Stimulated activated CD4-positive, alpha-beta T cell treated with anti-CD3 and anti-CD28 coated beads, Interleukin-1b, Interleukin-23, amount 100 ng/mL, for 48 hours (primary cell): ENCODE measurements around the gene RBBP7.

ENCODE experiments used
- DNase-seq: peaks from one replicate; pipeline ENCODE4 v3.0.0-alpha.2; 2020

RBBP7 gene

DNA sequence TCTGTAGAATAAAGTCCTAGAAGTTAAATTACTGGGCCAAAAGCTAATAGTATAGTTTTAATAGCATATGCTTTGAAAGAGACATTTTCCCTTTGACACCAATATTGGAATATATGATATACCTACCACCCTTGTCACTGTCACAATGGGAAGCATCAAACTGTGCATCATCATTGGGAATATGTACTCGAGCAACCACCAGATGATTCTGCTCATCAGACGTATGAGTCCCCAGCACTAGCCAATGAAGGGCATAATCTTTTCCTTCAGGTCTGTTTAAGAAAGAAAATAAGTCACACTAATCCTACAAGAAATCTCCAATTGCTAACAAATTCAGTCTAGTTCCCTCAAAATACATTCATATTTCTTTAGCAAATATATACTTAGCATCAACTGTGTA, 7.3 kb downstream of the RBBP7 start:
- no peak for DNase-seq

DNA sequence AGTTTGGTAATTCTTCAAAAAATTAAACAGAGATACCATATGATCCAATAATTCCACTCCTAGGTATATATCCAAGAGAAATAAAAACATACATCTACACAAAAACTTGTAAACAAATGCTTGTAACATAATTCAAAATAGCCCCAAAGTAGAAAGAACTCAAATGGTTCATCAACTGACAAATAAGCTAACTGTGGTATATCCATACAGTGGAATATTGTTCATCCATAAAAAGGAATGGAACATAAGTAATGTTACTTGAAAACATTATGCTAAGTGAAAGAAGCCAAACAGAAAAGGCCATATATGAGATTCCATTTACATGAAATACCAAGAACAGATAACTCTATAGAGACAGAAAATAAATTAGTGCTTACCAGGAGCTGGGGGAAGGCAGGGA, 13.4 kb downstream of the RBBP7 start:
- no peak for DNase-seq

DNA sequence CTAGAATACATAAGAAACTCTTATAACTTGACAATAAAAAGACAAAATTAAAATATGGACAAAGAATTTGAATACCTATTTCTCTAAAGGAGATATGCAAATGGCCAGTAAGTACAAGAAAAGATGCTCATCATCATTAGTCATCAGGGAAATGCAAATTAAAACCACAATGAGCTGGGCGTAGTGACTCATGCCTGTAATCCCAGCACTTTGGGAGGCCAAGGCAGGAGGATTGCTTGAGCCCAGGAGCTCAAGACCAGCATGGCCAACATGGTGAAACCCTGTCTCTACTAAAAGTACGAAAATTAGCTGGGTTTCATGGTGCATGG, 14.1 kb downstream of the RBBP7 start:
- peak; percentile 56 for DNase-seq

DNA sequence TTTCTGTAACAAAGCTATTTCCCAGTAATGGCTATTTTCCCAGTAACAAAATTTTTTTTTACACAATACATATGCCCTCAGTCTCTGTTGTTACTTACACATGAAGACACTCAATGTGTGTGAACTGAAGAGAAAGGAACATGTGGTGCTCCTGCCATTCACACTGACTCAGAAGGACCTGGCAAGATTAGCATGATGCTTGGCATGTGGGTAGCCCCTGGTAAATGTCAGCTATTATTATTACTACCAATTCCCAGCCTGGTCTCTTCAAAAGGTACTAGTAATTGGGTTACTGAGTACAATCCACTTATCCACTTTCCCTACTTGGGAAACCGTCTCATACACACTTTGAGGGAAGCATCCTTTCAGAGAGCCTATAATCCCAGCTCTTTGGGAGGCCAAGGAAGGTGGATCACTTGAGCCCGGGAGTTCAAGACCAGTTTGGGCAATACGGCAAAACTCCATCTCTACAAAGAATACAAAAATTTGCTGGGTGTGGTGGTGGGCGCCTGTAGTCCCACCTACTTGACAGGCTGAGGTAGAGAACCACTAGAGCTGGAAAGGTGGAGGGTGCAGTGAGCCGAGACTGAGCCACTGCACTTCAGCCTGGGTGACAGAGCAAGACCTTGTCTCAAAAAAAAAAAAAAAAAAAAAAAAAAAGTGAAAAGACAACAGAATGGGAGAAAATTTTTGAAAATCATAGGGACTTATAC, 14.6 kb downstream of the RBBP7 start:
- DNase-seq = no peak

DNA sequence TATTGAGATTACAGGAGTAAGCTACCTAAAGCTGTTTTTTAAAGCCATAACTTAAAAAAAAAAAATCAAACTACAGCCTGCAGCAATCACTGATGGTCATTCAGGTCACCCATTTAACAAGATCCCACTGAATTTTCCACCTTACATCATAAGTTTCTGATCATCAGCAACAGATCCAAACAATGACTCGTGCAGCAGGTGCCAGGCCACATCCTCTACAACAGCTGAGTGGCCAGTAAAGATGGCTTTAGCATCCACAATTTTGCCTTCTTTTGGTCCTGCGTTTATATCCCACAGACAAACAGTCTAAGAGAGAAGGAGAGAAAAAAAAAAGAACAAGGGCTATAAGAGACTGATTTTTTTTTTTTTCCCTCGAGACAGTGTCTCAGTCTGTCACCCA, 16.6 kb downstream of the RBBP7 start:
- DNase-seq = no peak

DNA sequence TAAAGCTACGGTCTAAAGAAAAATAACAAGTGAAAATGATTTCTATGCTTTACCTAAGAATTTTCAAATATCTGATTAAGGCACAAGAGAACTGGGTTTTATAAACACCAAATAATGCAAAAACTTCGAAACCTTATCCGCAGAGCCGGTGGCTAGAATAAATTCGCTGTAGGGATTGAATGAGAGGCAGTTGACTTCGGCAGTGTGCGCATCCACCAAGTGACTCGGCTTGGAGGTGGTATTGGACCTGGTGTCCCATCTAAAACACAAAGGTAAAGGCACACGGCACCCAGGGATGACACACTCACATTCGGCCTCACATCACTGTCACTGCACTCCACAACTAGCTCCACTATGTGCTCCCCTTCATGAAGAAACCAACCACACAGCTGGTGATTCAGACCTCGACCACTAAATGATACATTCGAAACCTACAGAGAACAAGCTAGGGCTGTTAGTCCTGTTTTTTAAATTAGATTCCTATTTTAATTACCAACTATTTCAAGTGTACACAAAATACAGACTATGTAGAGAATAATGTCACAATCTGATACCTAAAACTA, 17.5 kb downstream of the RBBP7 start:
- no peak for DNase-seq

DNA sequence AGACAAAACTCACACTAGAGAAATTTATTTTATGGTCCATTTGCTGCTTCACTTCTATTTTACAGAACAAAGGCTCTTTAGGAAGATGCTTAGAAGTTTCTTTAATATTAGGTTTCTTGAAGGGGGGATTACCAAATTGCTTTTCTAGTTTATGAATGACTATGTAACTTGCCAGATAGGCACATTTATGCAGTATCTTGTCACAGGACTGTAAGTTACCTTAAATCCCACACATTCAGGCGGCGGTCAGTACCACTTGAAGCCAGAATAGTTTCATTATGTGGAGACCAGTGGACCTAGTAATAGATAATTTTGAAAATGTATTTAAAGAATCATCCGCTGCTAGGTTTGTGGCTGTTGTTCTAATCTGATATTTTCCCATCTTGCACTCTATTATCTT, 18.3 kb downstream of the RBBP7 start:
- DNase-seq = no peak

DNA sequence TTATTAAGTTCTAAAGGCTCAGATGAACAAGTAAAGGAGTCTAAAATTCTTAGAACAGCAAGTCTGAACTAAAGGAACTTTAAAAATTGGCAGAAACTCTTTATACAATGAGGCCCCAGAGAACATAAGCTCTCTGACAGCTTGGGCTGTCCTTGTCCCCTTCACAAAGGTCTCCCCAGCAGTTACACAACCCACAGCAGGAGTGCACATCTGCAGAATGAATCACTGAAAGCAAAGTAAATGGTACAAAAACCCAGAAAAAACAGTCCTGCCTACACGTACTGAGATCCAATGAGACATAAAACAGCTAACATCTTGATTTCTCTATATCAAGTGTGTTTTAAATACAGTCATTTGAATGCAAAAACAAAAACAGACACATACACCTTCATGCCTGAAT, 18.7 kb downstream of the RBBP7 start:
- DNase-seq = no peak

DNA sequence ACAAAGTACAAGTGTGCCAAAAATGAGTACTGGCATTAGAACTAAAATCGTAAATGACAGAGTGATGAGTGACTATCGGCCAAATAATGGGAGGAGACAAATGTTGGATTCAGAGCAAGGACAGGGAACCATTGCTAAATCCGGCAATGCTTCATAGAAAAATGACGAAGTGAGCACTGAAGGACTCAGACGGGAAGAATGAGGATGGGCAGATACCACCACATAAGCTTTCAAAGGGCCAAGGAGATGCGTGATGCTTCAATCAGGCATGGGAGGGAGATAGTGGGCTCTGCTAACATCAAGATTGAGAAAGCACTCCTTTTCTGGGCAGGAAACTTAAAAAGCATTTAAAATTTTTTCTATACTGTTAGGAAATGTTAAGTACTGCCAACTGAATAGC, 21.6 kb downstream of the RBBP7 start:
- DNase-seq = no peak

DNA sequence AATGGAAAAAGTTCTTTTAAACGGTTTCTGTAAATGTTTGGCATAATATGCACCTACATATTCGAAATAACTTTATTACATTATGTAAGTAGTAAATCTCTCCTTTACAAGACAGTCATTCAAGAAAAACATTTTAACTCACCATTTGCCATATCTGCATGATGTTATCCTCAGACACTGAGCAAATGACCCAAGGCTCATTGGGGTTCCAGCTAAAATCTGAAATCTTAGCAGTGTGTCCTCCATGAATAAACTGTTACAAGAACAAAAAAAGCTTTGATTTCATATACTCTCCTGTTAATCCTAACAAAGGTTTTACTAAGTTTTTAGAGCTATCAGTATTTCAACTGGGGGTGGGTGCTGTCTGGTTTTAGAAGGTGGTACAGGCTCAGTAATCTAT, 24.5 kb downstream of the RBBP7 start:
- DNase-seq = no peak

DNA sequence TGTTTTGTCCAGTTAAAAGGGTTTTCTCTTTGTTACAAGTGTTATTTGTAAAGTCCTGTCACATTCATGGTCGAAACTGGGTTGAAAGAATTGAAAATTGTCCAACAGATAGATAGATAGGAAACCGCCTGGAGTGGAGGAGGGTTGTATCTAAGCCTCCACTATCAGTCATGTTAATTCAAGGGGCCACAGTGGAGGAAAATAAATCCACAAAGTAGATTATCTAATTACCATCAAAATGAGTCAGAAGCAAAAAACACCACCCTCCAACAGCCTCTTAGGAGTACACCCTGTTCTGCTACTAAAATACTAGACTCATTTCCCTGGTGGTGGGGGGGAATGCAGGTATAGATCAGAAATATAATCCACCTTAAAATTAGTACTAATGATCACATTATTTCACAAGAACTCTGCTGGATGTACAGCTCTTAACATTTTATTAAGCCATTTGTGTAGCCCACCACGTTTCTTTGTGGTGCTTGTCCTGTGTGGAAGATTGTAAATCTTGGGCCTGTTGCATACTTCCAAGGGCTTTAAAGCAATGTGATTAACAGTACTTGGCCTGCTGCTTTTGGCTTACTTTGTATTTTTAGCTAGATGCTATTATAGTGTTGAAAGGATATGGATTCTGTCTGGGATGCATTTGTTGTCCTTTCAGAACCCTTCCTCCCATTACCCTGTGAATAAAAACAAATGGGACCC, 26.8 kb downstream of the RBBP7 start:
- no peak for DNase-seq

DNA sequence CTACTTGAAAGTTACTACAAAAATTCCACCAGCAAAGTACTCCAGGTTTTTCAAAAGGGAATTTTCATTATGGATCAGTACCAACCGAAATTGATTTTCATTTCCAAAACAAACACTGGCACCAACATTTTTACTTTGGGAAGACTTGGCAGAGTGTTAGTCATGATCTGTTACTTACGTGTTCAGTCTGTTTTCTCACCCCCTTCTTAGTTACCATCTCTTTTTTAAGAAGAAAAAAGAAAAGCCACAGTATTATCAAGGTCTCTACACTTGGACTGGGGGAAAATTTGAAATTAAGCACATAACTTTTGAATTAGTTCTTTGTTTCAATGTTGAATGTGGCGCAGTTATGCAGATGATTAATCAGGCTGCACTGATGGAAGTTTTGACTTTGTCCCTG, 27.5 kb downstream of the RBBP7 start:
- no peak for DNase-seq

DNA sequence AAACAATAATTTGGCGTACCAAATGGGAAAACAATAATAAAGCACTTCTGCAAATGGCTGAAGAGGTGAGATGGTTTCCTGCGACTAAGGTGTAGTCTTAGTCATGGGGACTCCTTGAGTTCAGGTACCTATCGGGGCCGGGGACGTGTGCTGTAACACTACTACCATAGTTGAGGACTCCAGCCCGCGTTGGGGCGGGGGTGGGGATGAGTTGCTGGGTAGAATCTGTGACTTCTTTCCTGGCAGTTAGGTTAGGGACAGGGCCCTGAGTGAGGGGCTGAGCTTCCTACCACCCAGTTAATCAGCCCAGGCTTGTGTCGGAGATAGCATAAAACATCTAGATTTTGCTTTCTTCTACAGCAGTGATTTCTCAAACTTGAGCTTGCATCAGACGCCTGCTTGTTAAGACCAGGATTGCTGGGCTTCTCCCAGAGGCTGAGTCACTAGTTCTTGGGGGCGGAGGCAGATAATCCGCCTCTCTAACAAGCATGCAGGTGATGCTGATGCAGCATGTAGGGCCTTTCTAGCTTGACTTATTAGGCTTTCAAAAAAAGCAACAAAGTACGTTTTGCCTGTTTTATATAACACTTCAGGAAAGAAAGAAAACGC, 30.2 kb downstream of the RBBP7 start:
- peak; percentile 38 for DNase-seq

DNA sequence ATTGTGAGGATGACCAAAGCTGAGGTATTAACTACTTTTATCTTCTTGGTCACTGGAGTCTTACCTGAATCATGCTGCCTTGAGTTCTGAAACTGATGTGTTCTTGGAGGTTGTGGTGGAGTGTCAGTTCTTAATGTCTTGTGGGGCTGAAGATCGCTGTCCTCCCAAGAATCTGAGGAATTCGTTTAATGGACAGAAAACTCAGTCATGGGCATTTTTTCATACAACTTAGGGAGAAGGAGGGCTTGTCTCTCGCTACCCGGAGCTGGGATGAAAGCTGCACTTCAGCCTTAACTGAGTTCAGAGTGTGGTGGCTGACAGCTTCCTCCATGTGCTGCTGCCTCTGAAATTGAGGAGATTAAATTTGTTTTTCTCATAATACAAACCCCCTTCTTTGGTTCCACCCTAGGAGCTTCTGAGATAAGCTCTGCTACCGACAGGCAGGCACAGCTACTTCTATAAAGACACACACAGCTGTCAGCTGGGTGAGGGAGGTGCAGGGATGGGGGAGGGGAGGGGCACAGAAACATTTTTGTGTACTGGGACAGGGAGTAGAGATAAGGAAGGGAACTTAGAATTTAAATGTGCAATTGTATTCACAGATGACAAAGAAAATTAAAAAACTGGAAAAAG, 30.8 kb downstream of the RBBP7 start:
- DNase-seq = no peak

DNA sequence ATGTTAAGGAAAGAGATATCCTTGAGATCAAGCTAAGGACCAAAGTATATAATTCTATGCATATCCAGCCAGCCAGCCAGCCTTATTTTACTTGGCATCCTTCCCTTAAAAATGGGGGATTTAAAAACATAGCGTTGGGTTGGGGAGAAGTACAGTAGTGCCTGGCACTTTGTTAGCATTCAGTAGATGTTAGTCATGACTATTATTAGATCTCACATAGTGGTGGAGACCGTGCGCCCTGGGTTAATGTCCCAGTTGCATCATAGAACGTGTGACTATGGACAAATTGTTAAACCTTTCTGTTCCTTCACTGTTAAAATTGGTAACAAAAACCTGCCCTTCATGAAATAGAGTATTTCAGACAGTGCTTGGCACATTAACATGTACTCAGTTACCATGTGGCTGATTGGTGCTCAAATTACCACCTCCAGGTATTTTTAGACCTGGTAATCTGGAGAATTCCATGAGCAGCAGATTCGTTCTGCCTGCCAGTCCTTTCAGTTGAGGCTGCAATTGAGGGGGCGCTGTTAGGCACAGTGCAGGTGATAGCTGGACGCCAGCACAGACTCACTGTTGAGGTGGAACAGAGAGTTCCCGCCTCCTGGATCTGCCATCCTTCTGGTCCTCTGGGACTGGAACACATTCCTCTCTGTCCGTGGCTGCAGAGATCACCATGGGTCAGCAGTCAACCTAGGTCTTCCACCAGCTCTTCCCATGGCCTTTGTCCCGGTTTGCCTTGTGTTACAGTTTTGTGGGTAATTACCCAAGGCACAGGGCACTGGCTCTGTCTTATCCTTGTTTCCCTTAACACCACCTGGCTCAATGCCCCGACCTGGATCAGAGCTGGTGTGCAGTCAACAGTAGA, 31.7 kb downstream of the RBBP7 start:
- no peak for DNase-seq

DNA sequence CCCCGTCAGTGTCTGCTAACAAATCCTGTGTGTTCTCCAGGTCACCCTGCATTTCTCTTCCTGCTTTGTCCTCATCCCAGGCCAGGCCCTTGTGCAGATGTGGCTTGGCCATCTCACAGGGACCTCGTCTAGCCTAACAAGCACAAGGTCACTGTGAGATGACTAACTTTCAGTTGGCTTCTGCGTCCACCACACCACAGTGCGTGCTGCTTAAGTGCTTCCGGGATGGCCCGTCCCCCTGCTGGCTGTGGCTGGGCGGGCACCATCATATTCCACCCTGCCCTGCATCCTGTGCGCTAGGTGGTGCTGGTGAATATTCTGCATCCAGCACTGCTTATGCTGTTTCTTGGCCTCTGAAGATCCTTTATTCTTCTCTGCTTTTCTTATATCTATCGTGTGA, 33.8 kb downstream of the RBBP7 start:
- no peak for DNase-seq

DNA sequence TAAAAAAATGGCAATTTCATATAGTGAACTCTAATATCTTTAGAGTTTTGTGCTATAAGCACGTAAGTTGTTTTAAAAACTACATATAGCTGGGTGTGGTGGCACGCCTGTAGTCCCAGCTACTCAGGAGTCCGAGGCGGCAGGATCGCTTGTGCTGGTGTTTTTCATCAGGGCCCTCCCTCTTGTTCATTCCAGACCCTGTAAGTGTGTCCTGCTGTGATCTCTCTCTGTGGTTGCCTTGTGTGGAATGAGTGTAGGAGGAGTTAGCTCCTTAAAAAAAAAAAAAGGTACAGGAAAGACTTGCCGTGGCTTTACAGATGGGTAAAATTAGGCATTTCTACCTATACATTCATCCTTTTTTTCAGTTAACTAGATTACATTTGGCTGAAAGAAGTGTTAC, 35.4 kb downstream of the RBBP7 start:
- no peak for DNase-seq

DNA sequence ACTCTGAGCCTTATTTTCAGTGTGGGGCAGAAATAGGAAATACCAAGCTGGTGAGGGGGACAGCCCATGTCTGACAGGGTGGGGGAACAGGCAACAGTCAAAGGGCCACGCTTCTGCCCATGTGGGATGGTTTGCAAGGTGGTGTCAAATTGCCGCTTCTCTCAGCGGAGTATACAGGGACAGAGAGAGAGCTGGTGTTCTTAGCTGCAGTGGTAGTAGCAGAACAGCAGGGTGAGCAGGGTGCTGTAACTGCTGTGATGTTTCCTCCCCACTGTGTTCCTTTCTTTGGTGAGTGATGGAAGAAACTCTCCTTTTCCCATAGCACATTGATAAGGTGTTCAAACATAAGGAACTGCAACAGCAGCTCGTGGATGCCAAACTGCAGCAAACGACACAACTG, 37.9 kb downstream of the RBBP7 start:
- DNase-seq = no peak

DNA sequence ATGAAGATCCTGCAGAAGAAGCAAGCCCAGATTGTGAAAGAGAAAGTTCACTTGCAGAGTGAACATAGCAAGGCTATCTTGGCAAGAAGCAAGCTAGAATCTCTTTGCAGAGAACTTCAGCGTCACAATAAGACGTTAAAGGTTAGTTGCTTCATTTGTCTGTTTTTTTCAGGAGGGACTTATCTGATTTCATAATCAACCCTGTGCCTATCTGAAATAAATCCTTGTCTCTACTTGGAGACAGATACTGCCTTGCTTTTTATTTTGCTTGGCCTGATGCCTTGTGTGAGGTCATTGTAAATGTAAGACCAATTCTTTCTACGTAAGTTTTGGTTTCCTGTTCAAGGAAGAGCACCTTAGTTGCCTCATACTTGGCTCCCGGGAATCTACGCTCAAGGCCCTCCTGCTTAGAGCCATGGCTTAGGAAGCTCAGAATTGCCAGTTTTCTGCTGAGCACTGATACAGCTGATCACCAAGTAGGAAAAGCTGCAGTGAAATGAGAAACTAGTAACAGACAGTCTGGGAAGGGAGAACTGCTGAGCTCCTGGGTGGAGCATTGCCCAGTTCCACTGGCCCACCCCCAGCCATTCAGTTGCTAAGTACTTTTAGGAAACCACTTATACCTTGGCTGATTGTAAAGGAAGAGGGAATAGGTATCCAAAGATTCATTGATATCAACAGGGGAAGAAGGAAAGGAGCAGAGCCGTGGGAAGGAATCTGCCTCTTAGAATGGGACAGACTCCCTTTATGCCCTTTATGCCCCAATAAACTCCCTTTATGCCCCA, 41.8 kb downstream of the RBBP7 start:
- DNase-seq = no peak

DNA sequence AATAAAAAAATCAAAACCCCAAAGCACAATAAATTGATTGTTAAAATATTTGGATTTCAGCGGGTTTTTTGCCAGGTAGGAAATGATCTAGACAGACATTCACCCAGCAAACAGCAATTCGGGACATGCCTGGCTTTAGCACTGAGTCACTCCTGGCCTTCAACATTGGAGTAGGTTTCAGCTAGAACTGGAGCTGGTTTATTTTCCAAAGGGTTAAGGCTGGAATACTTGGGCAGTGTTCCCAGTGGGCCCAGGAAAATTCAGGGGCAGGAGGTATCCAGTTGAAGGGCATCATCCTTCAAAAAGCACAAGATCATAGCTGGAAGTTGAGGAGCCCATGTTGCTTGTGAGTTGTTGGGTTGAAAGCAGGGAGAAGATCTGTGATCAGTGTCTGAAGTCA, 42.9 kb downstream of the RBBP7 start:
- DNase-seq = no peak

DNA sequence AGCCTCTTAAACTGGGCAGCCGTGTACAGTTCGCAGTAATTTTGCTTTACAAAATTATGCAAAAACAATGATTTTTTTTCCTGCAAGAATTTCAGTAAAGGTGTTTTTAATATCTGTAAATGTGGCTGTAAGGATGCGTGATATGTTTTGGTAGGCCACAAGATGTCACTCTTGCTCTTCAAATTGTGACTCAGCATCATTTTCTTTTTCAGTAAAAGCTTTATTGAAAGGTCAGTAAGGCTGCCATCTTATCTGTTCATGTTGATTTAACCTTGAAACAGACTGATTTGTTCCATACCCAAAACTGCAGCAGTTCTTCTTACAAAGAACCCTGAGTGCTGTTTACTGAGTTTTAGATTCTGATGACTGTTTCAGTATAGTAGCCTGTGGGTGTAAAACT, 44.0 kb downstream of the RBBP7 start:
- DNase-seq = no peak
